ENCODE data around the gene RFX2. TPM values are rescaled to one million over a fixed set of nuclear protein-coding genes. Genes with fewer than 3 reads are reported as not detected.
"Not testable (repeated sequence)": the region's sequence is repeated elsewhere in the genome, so short reads cannot be mapped to it uniquely, and the experiment has no call there.

RFX2 gene
- total RNA-seq, 2 experiments from 2014 or later = 9.0 to 10.4 TPM

- no peak overlapping the region for H3K27ac Mint-ChIP-seq
- CTCF ChIA-PET = no interaction called here
Measured at GRCh38 chr19:6015841-6016545, 94.3 kb downstream of the RFX2 start.

GRCh38 chr19:6014551-6015135, 95.7 kb downstream of the RFX2 start:
- Mint-ChIP-seq H3K27me3 (no peaks in the 10 kb centered on the region), H3K36me3 (ENCODE audit: low read depth) (no peaks in the 10 kb centered on the region), H3K27ac (no peak overlapping the region), H3K4me1 (no peaks in the 10 kb centered on the region), H3K9me3 (no peaks in the 10 kb centered on the region), H3K4me3 (no peak overlapping the region)
- no peak for DNase-seq
- CTCF ChIA-PET = interaction anchor here (2.2 kb wide), 1 partner anchor 7 kb away, joined by 6 read pairs; no protein-coding TSS in a partner anchor
- POLR2A ChIA-PET = no interaction called here

More at GRCh38 chr19:6015841-6016545, 94.3 kb downstream of the RFX2 start:
- DNase-seq = no peak
- Mint-ChIP-seq H3K9me3 (no peaks in the 10 kb centered on the region), H3K36me3 (ENCODE audit: low read depth) (no peaks in the 10 kb centered on the region), H3K4me1 (no peaks in the 10 kb centered on the region), H3K4me3 (no peak overlapping the region), H3K27me3 (no peaks in the 10 kb centered on the region)
- POLR2A ChIA-PET = interaction anchor here (0.6 kb wide), 1 partner anchor 193 kb away, joined by 3 read pairs; no protein-coding TSS in a partner anchor

- Mint-ChIP-seq H3K4me1 (no peaks in the 10 kb centered on the region), H3K27ac (no peak overlapping the region), H3K4me3 (no peak overlapping the region), H3K36me3 (ENCODE audit: low read depth) (no peaks in the 10 kb centered on the region), H3K9me3 (no peaks in the 10 kb centered on the region), H3K27me3 (no peaks in the 10 kb centered on the region)
- POLR2A ChIA-PET = no interaction called here
- CTCF ChIA-PET = interaction anchor here (0.7 to 2.2 kb wide), 2 partner anchors 10 to 28 kb away, joined by 3 to 6 read pairs; no protein-coding TSS in a partner anchor
- DNase-seq = no peak
Measured at GRCh38 chr19:6012426-6013170, 97.7 kb downstream of the RFX2 start.

GRCh38 chr19:6011794-6012193, 98.5 kb downstream of the RFX2 start:
- Mint-ChIP-seq H3K4me1 (peaks cover 2% of the 10 kb centered on the region), H3K36me3 (ENCODE audit: low read depth) (no peaks in the 10 kb centered on the region), H3K27me3 (no peaks in the 10 kb centered on the region), H3K4me3 (no peak overlapping the region), H3K27ac (no peak overlapping the region), H3K9me3 (no peaks in the 10 kb centered on the region)
- CTCF ChIA-PET = no interaction called here
- POLR2A ChIA-PET = no interaction called here
- no peak for DNase-seq

- Mint-ChIP-seq H3K4me1 (peaks cover 2% of the 10 kb centered on the region), H3K4me3 (no peak overlapping the region), H3K9me3 (no peaks in the 10 kb centered on the region), H3K27ac (no peak overlapping the region), H3K36me3 (ENCODE audit: low read depth) (no peaks in the 10 kb centered on the region), H3K27me3 (no peaks in the 10 kb centered on the region)
- ChIA-PET CTCF (no interaction called here), POLR2A (no interaction called here)
- DNase-seq = no peak
Measured at GRCh38 chr19:6011206-6011605, 99.1 kb downstream of the RFX2 start.

GRCh38 chr19:6010107-6010506, 100.2 kb downstream of the RFX2 start:
- H3K4me1 Mint-ChIP-seq = peaks cover 2% of the 10 kb centered on the region

GRCh38 chr19:6007866-6008265, 102.4 kb downstream of the RFX2 start:
- Mint-ChIP-seq H3K27ac (no peak overlapping the region), H3K9me3 (no peaks in the 10 kb centered on the region), H3K4me1 (peaks cover 2% of the 10 kb centered on the region), H3K4me3 (no peak overlapping the region), H3K27me3 (no peaks in the 10 kb centered on the region), H3K36me3 (ENCODE audit: low read depth) (no peaks in the 10 kb centered on the region)
- CTCF ChIA-PET = interaction anchor here (0.7 kb wide), 1 partner anchor 1359 kb away, joined by 3 read pairs; no protein-coding TSS in a partner anchor
- POLR2A ChIA-PET = no interaction called here
- DNase-seq = no peak

More at GRCh38 chr19:6010107-6010506, 100.2 kb downstream of the RFX2 start:
- DNase-seq = no peak
- CTCF ChIA-PET = no interaction called here
- Mint-ChIP-seq H3K36me3 (ENCODE audit: low read depth) (no peaks in the 10 kb centered on the region), H3K9me3 (no peaks in the 10 kb centered on the region), H3K27me3 (no peaks in the 10 kb centered on the region), H3K27ac (no peak overlapping the region), H3K4me3 (no peak overlapping the region)
- POLR2A ChIA-PET = no interaction called here

GRCh38 chr19:6006896-6007295, 103.4 kb downstream of the RFX2 start:
- H3K27ac Mint-ChIP-seq = no peak overlapping the region
- H3K9me3 Mint-ChIP-seq = no peaks in the 10 kb centered on the region
- H3K4me3 Mint-ChIP-seq = no peak overlapping the region
- no peak for DNase-seq
- no peaks in the 10 kb centered on the region for H3K27me3 Mint-ChIP-seq
- peaks cover 2% of the 10 kb centered on the region for H3K4me1 Mint-ChIP-seq
- POLR2A ChIA-PET = no interaction called here
- no peaks in the 10 kb centered on the region for H3K36me3 Mint-ChIP-seq (ENCODE audit: low read depth)
- CTCF ChIA-PET = no interaction called here

- POLR2A ChIA-PET; H3K27ac Mint-ChIP-seq; H3K36me3 Mint-ChIP-seq (ENCODE audit: low read depth); H3K4me3 Mint-ChIP-seq; H3K27me3 Mint-ChIP-seq; DNase-seq; H3K9me3 Mint-ChIP-seq; H3K4me1 Mint-ChIP-seq: not testable (repeated sequence)
- CTCF ChIA-PET = interaction anchor here (1.1 kb wide), 1 partner anchor 19 kb away, joined by 3 read pairs; no protein-coding TSS in a partner anchor
Measured at GRCh38 chr19:6006070-6006446, 104.2 kb downstream of the RFX2 start.

- H3K27me3 Mint-ChIP-seq = no peaks in the 10 kb centered on the region
- H3K36me3 Mint-ChIP-seq (ENCODE audit: low read depth) = peaks cover 4% of the 10 kb centered on the region
- peaks cover 2% of the 10 kb centered on the region for H3K9me3 Mint-ChIP-seq
- POLR2A ChIA-PET = no interaction called here
- CTCF ChIA-PET = interaction anchor here (1.1 kb wide), 1 partner anchor 18 kb away, joined by 3 read pairs; no protein-coding TSS in a partner anchor
- H3K4me3 Mint-ChIP-seq = no peak overlapping the region
- no peak overlapping the region for H3K27ac Mint-ChIP-seq
- H3K4me1 Mint-ChIP-seq = peaks cover 2% of the 10 kb centered on the region
- DNase-seq = no peak
Measured at GRCh38 chr19:6005321-6006069, 104.8 kb downstream of the RFX2 start.

- peaks cover 2% of the 10 kb centered on the region for H3K4me1 Mint-ChIP-seq
- POLR2A ChIA-PET = no interaction called here
- no peaks in the 10 kb centered on the region for H3K27me3 Mint-ChIP-seq
- no peak overlapping the region for H3K4me3 Mint-ChIP-seq
- H3K9me3 Mint-ChIP-seq = peaks cover 4% of the 10 kb centered on the region
- CTCF ChIA-PET = no interaction called here
- peaks cover 9% of the 10 kb centered on the region for H3K36me3 Mint-ChIP-seq (ENCODE audit: low read depth)
- H3K27ac Mint-ChIP-seq = no peak overlapping the region
- no peak for DNase-seq
Measured at GRCh38 chr19:6003976-6004375, 106.3 kb downstream of the RFX2 start.

GRCh38 chr19:6002591-6002990, 107.7 kb downstream of the RFX2 start:
- peaks cover 2% of the 10 kb centered on the region for H3K4me1 Mint-ChIP-seq
- POLR2A ChIA-PET = no interaction called here
- H3K4me3 Mint-ChIP-seq = no peak overlapping the region
- H3K36me3 Mint-ChIP-seq (ENCODE audit: low read depth) = peaks cover 9% of the 10 kb centered on the region
- H3K27ac Mint-ChIP-seq = no peak overlapping the region
- H3K27me3 Mint-ChIP-seq = no peaks in the 10 kb centered on the region
- no peak for DNase-seq
- CTCF ChIA-PET = interaction anchor here (1.3 kb wide), 1 partner anchor 199 kb away, joined by 4 read pairs; no protein-coding TSS in a partner anchor
- H3K9me3 Mint-ChIP-seq = peaks cover 4% of the 10 kb centered on the region

All from activated CD4-positive, alpha-beta memory T cell treated with anti-CD3 and anti-CD28 coated beads, Interleukin-2, amount 10 ng/mL, durations not matched to agents 7 days and 5 days (primary cell).